ENCODE results near the gene IGFBP3.
A peak's percentile ranks its signal among the peaks of the same experiment; 100 is the strongest.

- TF ChIP-seq CTCF (tag by site-specific recombination; IDR thresholded peaks at IDR 0.05) = peak; percentile 41; the same call in 1 of the 2 replicates
- TF ChIP-seq ZBTB11 (tag by site-specific recombination; conservative IDR thresholded peaks at IDR 0.05; ENCODE audit: low read depth) = no peak
- no peak for TF ChIP-seq ZNF513 (tag by site-specific recombination; IDR thresholded peaks at IDR 0.05)
- TF ChIP-seq ZNF549 (tag by site-specific recombination; IDR thresholded peaks at IDR 0.05) = no peak
- no peak for TF ChIP-seq ZNF670 (tag by site-specific recombination; IDR thresholded peaks at IDR 0.05; ENCODE audit: low read depth)
- TF ChIP-seq BCL6B (tag by site-specific recombination; IDR thresholded peaks at IDR 0.05) = no peak
- TF ChIP-seq ZNF112 (tag by site-specific recombination; IDR thresholded peaks at IDR 0.05) = no peak
- no peak for TF ChIP-seq YY1 (tag by site-specific recombination; IDR thresholded peaks at IDR 0.05)
- no peak for TF ChIP-seq BCL11B (tag by site-specific recombination; IDR thresholded peaks at IDR 0.05; ENCODE audit: low read depth)
- TF ChIP-seq ZNF302 (tag by site-specific recombination; IDR thresholded peaks at IDR 0.05; ENCODE audit: low read depth) = no peak
- no peak for TF ChIP-seq ELK4 (IDR thresholded peaks at IDR 0.05; ENCODE audit: borderline replicate concordance, low read depth, low read length)
- TF ChIP-seq ZNF24 (tag by site-specific recombination; IDR thresholded peaks at IDR 0.05) = no peak
- no peak for TF ChIP-seq ZNF121 (tag by site-specific recombination; IDR thresholded peaks at IDR 0.05)
These were observed 2.2 kb upstream of the IGFBP3 start for GRCh38 chr7:45923290-45923689.
